ENCODE measurements around the gene GDI1.

DNA sequence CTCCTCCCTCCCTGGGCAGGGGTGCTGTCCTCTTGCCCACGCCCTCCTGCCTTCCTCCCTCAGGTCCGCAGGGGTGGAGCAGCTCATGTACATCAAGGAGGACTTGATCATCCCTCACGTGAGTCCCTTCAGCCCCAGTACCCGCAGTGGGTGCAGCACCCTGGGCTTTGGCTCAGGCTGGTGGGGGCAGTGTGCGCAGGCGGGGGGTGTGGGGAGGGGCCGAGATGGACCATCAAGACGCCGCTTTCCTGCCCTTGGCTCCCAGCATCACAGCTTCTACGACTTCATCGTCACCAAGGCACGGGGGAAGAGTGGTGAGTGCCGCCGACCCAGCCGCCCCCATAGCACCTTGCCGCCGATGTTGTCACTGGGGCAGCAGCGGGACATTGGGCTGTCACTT, 12.7 kb downstream of the GDI1 start:
- TF ChIP-seq CTCF (IDR thresholded peaks at IDR 0.05) (no peak), EZH2 (IDR thresholded peaks at IDR 0.05; ENCODE audit: borderline replicate concordance, insufficient read depth, low read depth, low read length, poor library complexity, severe bottlenecking) (no peak)

All from B cell (primary cell).